NCI-H526 treated with DMSO at 0.1 percent for 48 hours (cell line): Measurements from ENCODE around the gene FBXL7.

Experiments used
- DNase-seq: peaks from one replicate; lab custom pipeline; 2025; lab: John Stamatoyannopoulos, UW

The FBXL7 gene

DNA sequence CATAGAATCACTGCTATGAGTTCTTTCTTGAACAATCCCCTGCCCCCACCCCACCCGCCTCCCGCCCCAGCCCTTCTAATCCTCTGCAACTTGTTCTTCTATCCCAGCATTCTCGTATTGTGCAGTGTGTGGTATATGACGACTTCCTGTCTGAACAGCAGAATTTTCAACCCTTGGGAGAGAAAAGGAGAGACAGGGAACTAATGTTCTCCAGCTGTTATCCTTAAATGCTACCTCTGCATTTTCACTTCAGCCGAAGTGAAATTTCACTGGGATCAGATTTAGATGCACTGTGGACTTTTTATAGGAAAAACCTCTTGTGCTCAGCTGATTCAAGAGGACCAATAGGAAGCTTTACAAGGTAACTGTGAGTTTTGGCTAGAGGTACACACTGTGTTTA, 2.2 kb downstream of the FBXL7 start:
- no peak for DNase-seq

DNA sequence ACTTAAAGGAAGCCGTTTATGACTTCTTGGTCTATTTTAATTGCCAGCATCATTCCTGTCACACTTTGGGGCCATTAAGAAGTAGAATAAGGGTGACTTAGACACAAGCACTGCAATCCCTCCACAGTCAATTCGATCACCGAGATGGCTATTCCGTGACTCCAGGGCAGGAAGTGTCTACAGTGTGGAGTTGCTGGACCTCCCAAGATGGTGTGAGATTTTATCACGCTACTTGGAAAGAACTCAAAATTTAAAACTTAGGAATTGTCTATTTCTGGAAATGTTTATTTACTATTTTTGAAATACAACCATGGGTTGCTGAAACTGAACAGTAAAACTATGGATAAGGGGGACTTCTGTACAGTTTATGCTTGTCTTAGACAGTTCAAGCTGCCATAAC, 6.2 kb downstream of the FBXL7 start:
- no peak for DNase-seq

DNA sequence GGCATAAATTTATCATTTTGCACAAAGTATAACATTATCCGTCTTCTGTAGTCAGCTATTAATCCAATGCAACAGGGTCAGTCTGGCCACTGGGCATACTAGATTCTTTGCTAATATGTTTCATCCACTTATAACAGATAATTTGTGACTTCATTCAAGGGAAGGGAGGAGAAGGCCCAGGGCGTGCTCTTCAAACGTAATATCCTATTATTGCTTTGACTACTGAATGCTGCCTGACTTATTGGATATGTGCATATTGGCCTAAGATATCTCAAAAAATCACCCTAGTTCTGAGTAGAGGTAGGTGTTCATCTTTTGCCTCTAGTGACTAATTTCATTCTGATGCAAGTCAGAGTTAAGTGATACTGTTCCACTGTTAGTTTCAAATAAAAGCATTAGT, 6.9 kb downstream of the FBXL7 start:
- DNase-seq, result no peak

DNA sequence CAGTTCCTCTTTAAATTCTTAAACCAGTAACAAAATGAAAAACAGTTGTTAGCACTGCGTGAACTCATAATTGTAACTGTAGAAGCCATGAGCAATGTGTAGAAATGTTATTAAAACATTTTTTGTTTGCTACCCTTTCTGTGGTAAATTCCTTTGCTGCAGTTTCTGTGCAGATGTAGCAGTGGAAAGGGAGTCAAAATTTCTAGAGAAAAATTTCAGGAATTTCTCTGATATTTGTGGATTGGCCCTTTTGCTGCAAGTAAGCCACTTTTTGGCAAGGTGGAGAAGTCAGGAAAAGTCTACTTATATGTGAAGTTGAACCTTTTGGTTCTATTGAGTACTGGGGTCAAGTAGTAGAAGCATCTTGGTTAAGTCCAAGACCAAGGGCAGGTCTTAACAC, 10.1 kb downstream of the FBXL7 start:
- no peak for DNase-seq

DNA sequence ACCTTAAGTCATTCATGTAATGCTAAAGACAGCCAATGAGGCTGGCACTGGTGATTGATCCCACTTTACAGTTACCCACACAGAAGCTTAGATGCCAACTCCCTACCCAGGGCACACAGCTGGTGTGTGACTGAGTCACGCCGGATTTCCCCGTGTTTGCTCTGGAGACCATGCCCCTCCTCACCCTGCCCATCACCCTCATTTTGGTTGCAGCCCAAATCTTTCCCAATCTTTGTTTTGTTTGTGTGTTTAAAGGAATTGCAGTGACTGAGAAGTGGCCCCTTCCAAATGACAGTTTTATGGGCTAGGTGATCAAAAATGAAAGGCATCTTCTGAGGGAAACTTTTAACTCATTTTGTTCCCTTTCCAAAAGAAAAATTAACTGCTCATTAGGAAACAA, 10.9 kb downstream of the FBXL7 start:
- DNase-seq, result no peak

DNA sequence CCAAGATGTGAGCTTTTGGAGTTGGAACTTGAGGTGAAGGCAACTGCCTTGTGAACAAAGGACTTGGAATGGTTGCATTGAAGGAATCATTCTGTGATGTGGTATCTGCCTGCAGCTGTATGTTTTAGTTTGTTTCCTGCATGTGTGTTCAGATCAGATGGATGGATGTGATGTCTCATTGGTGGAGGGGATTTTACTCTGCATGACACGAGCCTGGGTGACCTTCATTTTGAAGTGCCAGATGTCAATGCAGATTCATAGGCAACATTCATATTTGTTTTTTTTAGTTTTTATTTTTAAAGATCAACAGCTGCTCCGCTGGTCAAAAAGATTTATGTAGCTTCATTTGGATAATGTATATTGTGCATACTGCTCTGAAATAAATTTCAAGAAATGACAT, 13.5 kb downstream of the FBXL7 start:
- no peak for DNase-seq

DNA sequence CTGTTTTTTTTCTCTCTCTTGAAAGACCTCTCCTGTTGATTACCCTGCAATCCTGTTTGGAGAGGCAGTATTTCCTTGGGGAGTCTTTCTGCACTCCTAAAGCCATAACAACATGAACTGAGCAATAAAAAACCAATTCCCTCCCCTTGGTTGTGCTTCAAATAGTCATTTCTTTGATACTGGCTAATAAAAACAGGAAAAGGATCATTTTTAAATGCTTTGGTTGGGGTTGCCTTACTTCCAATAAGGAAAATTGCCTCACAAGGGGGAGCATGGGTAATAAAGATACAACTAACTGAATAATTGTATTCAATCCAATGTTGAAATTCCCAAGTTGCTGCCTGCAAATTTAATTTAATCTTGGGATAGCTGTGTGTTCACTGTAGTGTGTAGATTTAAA, 13.9 kb downstream of the FBXL7 start:
- DNase-seq, result no peak

DNA sequence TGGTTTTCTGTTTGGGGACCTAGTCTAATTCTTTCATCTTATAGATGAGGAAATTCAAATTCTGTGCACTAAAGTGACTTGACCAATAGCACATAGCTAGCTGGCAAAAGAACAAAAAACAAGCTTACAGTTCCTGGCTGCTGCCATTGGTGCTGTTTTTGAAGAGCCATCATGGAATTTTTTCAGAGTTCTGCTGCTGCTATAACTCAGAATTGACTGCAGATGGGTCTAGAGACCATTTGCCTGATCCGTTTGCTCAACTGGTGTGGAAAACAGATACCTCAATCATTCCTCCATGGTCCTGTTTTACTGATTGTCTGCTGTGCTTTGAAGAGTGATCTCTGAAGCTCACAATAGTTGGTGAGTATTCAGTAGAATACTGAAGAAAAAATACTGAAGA, 15.2 kb downstream of the FBXL7 start:
- DNase-seq, result no peak

DNA sequence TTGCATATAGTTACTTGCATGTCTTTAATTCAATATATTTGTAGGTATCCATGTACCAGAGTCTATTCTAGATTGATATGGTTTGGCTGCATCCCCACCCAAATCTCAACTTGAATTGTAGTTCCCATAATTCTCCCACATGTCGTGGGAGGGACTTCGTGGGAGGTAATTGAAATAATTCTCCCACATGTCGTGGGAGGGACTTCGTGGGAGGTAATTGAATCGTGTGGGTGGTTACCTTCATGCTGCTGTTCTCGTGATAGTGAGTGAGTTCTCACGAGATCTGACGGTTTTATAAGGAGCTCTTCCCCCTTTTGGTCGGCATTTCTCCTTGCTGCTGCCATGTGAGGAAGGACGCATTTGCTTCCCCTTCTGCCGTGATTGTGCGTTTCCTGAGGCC, 16.5 kb downstream of the FBXL7 start:
- no peak for DNase-seq

DNA sequence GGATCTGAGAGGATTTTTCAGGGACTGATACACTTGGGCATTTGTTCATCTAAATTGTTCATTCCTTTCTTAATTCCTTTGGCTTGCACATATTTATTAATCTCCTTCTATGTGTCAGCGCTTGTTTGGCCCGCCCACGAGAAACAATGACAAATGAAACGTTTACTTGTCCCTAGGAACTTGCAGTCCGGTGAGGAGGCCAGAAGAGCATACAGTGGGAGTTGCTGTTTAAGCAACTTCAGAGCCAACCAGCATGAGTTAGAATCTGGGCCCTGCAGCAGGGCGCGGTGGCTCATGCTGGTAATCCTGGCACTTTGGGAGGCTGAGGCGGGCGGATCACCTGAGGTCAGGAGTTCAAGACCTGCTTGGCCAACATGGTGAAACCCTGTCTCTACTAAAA, 18.8 kb downstream of the FBXL7 start:
- DNase-seq, result no peak

DNA sequence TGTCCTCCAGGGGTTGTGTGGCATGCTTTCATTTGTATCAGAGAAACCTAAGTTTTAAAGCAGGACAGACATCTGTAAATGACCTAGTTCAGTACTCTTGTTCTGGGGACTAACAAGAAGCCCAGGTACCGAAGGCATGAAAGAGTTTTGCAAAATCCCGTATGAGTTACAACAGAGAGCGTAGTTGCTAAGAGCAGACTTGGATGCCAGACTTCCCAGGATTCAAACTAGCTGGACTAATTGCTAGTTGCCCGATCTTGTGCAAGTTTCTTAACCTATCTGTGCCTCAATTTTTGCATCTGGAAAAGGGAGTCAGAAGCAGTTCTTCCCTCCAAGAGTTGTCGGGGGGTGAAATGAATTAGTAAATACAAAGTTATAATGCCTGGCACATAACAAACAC, 20.9 kb downstream of the FBXL7 start:
- DNase-seq, result no peak

DNA sequence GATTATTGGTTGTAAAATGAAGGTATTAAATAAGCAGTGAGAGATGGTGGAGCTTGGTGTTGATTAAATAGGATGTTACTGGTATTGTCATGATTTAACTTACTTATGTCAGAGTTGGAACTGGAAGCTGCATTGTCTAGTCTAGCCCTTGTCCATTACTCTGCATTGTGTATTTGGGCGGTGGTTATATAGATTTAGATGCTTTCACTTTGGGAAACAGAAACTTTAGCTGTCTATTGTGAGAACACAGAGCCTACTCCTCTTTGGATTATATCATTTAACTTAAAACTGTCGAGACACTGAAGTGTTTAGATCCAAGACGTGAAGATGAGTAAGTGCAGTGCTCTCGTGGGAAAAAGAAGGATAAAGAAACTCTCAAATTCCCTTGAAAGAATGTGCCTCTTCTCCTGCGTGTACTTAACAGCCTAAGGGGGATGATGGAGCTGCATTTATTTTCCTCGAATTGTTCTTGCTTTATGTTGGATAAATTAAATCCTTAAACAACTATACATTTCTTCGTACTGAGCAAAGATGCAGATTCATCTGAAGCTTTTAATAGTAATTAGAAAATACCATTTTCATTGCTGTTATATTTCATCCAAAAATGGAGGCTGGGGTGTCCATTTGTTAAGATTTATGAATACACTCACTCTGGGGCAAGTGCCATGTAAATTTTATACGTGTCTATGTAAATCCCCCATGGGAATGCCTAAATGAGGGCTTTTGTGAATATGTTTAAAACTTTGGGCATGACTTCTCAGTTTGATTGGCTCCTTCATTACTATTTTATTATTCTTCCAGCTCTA, 21.6 kb downstream of the FBXL7 start:
- no peak for DNase-seq

DNA sequence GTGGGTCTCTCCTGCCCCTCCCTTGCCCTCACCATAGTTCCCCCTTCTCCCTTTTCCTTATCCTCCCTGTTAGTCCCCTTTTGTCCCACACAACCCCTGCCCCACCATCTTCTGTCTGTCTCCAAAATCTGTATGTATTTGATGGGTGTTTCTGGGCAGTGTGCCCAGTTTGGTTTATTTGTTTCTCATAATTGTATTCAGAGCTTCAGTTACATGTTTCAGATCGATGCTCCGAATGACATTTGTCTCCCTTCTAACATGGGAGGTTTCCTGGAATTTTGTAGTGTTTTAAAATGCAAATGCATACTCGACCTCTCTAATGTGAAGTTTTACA, 22.2 kb downstream of the FBXL7 start:
- DNase-seq, result no peak

DNA sequence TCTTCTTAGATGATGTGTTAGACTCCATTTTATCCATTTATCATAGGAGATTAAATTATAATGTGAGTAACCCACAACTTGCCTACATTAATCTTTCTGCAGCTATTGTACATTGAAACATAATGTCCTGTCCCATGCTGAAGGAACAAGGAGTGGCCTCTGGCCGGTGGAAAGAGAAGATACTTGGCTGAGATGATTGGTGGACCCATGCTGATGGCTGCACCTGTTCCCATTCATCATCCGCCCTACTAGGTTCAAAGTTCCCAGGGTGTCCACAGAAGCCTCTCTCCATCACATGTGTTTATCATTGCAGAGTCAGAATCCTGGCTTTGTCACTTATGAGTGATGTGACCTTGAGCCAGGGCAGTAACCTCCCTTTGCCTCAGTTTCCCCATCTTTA, 24.7 kb downstream of the FBXL7 start:
- no peak for DNase-seq

DNA sequence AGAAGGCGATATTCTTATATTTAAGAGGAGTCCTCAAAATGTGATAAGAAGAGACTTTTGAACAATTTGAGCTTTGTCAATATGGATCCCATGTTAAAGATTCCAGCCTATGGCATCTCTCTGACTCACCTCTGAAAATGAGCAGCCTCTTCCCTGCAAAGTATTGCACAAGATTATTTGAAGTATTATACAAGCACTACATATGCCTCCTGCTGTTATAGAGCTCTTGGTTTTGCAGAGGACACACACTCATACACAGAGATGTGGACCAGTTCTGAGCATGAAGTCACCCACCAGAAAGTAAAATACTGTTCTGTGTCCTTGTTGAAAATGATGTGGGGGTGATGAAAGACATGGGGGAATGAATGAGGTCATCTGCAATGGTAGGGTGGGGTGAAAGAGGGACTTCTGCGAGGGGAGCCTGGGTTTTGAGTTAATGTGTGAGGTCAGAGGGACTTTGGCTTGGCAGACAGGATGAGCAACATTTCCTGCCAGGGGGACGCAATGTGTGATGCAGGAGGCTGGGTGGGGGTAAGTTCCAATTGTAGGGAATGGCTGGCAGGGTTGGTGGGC, 25.8 kb downstream of the FBXL7 start:
- DNase-seq, result no peak

DNA sequence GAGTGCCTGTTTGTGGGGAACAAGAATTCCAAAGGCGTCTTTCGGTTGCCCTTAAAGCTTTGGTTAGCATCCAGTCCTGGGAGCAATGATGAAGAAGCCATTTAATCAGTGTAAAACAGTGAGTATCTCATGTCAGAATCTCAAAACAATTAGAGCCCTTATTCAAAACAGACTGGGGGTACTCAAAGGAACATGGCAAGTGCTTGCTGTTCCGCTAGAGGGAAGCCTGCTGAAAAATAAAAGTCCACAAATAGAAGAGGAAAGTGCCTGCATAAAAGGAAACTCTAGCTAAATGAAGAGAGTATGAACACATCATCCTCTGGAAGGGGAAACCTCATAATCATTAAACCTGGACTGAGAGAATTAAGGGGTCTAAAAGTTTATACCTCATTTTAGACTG, 26.4 kb downstream of the FBXL7 start:
- no peak for DNase-seq

DNA sequence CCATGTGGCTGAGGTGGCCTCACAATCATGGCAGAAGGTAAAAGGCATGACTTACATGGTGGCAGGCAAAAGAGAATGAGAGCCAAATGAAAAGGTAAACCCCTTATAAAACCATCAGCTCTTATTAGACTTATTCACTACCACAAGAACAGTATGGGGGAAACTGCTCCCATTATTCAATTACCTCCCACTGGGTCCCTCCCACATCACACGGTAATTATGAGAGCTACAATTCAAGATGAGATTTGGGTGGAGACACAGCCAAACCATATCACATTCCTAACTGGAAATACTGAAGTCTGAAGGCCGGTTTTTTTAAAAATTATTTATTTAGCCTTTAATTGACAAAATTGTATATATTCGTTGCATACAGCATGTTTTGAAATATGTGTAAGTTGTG, 28.5 kb downstream of the FBXL7 start:
- no peak for DNase-seq

DNA sequence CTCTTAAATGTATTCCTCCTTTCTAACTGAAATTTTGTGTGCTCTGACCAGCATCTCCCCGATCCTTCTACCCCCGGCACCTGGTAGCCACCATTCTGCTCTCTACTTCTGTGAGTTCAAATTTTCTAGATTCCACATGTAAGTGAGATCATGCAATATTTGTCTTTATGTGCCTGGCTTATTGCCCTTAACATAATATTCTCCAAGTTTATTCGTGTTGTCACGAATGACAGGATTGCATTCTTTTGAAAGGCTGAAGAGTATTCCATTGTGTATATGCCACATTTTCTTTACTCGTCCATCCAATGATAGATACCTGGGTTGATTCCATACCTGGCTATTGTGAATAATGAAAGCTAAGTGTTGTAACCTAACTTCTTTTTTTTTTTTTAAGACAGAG, 29.0 kb downstream of the FBXL7 start:
- no peak for DNase-seq

DNA sequence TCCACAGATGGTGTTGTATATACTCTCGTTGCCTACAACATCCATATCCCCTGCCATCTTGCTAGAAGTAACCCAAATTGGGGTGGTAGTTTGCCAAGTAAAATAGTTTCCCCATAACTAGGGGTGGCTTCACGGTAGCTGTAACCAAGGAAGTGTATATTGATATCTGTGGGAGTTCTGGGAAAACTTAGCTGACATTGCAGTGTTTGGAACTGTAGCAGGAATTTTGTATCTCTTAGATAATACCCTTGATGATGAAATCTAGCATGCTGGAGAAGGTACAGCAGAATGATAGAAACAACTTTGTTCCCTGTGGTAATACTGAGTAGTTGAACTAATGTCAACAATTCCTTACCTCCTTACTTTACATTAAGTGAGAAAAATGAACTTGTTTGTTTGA, 29.8 kb downstream of the FBXL7 start:
- DNase-seq, result no peak

DNA sequence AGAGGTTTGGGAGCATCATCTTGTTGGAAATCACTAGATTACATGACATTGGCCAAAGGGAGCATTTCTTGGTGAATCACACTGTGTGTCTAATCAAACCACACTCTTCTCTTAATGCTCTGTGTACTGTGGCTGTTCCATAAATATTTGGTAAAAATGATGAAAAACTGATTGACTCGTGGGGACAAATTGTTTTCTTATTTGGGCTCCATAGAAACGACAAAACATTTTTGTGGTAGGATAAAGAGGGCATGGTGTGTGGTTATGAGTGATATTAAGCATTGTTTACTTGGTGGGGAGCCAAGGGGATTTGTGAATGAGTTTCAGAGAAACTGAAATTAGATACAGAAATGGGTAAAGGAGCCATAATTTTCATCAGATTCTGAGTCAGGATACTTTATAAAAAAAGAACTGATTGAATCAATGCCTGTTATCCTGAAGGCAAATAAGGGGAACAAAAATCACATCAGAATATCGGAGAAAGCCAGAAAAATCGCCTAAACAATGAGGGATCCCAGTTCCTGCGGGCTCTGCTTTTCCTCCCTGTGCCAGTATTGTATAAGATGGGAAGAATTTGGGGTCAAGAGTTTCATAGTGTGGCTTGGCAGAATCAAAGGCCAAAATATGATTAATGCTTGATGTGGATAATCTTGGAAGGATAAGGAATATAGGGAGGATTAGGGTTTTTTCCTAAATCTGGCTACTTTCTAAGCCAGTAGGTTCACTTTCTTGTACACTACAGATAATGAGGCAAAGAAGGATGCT, 33.3 kb downstream of the FBXL7 start:
- no peak for DNase-seq

DNA sequence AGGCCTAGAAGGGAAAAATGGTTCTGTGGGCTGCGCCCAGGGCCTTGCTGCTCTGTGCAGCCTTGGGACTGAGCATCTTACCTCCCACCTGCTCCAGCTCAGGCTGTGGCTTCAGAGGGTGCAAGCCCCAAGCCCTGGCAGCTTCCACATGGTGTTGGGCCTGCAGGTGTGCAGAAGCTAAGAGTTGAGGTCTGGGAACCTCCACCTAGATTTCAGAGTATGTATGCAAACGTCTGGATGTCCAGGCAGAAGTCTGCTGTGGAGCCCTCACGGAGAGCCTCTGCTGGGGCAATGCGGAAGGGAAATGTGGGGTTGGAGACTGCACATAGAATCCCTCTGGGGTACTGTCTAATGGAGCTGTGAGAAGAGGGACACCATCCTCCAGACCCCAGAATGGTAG, 36.0 kb downstream of the FBXL7 start:
- DNase-seq, result no peak

DNA sequence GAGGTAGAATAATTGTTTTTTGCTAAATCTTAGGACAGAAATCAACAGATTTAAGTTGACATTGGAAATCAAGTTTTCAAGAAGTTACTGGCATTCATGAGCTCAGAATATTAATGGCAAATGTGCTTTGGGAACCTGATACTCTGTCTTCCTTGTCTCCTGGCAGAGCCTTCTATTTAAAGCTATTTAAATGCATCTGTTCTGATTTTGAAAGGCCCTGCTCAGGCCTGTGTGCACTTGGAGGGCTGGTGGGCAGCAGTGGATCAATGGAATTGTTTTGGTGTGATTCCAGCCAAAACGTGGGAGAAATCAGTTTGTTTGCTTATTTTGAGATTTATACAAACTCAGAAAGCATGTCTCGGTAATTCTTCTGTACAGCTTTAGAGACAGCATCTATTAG, 38.5 kb downstream of the FBXL7 start:
- DNase-seq, result no peak

DNA sequence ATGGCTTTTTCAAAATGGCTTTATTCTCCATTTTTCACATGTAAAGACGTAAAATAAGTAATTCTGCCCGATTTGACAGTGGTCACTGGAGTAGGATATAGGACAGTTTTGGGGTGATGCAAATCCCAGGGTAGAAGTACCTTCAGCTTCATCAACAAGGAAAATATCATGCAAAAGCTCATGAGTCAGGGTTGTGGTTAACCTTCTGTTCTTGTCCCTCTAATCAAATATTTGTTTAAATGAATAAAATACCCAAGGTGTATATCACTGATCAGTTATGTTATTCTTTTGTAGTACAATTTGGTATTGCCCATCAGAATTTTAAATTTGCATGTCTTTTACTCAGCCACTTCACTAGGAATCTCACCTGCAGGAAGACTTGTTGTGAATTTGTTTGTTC, 40.0 kb downstream of the FBXL7 start:
- no peak for DNase-seq

DNA sequence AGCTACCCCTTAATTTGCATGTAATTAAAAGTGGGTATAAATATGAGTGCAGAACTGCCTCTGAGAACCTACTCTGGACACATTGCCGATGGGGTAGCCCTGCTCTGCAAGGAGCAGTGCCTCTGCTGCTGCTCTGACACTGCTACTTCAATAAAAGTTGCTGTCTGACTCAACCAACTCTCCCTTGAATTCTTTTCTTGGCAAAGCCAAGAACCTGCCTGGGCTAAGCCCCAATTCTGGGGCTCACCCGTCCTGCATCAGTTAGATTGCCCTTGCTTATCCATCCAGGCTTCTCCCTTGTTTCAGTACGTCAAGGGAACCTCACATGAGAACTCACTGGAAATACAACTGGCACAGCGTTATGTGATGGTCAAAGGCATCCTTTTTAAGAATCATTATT, 44.1 kb downstream of the FBXL7 start:
- no peak for DNase-seq
